ENCODE results near the gene NCKAP5. TPM values are rescaled to one million over a fixed set of nuclear protein-coding genes. Genes with fewer than 3 reads are reported as not detected.

Gene NCKAP5
- total and polyA plus RNA-seq, 2 of the 8 experiments (the other 6 are each of a cell fraction or from before 2014, with no cell fraction given) = 0.27 to 0.86 TPM

DNA sequence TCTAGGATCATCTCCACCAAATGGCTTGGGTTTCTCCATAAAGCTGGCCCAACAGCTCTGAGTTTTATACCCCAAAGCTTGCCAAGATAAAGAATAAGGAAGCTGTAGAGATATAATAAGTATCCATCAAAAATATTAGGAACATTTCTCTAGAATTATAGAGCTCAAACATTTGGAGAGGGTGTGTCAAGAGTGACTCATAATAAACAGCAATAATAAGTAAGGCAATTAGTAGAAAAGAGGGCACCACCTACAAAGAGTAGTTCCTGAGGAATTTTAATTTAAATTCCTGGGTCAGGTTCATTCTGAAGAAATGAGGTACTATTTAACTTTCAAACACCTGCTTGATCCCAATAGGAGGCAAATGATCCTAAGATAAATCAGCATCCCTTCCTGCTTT lies 41.4 kb upstream of the NCKAP5 start:
- no peak for TF ChIP-seq POLR2AphosphoS5 (IDR thresholded peaks at IDR 0.05; ENCODE audit: low read depth, low read length)
- no peak for TF ChIP-seq EGR1 (IDR thresholded peaks at IDR 0.05; ENCODE audit: borderline replicate concordance, low read depth, low read length)
- TF ChIP-seq SUZ12 (IDR thresholded peaks at IDR 0.05; ENCODE audit: low read length) = no peak
- no peak for TF ChIP-seq GTF2F1 (IDR thresholded peaks at IDR 0.05; ENCODE audit: borderline replicate concordance, low read depth, low read length)
- no peak for TF ChIP-seq KDM4A (IDR thresholded peaks at IDR 0.05; ENCODE audit: low read depth, low read length, severe bottlenecking)
- no peak for TF ChIP-seq RFX5 (IDR thresholded peaks at IDR 0.05; ENCODE audit: borderline replicate concordance, low read depth, low read length)
- no peak for TF ChIP-seq TAF7 (optimal IDR thresholded peaks at IDR 0.05; ENCODE audit: borderline replicate concordance, low read depth, low read length)
- TF ChIP-seq TBP (IDR thresholded peaks at IDR 0.05; ENCODE audit: low read depth, low read length) = no peak
- TF ChIP-seq JUN (IDR thresholded peaks at IDR 0.05; ENCODE audit: low read depth, low read length) = no peak
- no peak overlapping the region for H3K4me2 ChIP-seq (ENCODE audit: insufficient read depth in 1 of 2, low read depth in 2 of 2, low read length in 2 of 2)
- no peak overlapping the region for H3K18ac ChIP-seq (ENCODE audit: extremely low read depth, low read length)
- no peak overlapping the region for H3K14ac ChIP-seq (ENCODE audit: insufficient read length)
- H2BK120ac ChIP-seq (replicated peaks; ENCODE audit: low read depth, low read length) = no peak overlapping the region
- no peak overlapping the region for H2AK5ac ChIP-seq (ENCODE audit: low read depth, low read length)
- CTCF ChIA-PET (ENCODE audit: partially characterized antibody) = interaction anchor here (1.5 kb wide), 1 partner anchor 45 kb away, joined by 4 read pairs; no protein-coding TSS in a partner anchor
- H2AFZ ChIP-seq (ENCODE audit: low read length) = no peak overlapping the region
- no peak overlapping the region for H2BK15ac ChIP-seq (ENCODE audit: low read length)
- H3K36me3 ChIP-seq (ENCODE audit: control insufficient read depth in 2 of 4, insufficient read depth in 4 of 4, low read length in 3 of 4) = no peaks in the 10 kb centered on the region
- H3K4me3 ChIP-seq (ENCODE audit: extremely low read depth in 1 of 4, insufficient read depth in 2 of 4, low read depth in 3 of 4, low read length in 4 of 4) = no peak overlapping the region
- POLR2A ChIA-PET (ENCODE audit: partially characterized antibody) = no interaction called here
- H3K79me1 ChIP-seq (ENCODE audit: low read depth, low read length) = no peaks in the 10 kb centered on the region
- DNase-seq (ENCODE audit: low read depth in 1 of 2, low spot score in 2 of 2) = no peak
- no peak overlapping the region for H2BK20ac ChIP-seq (ENCODE audit: low read length)
- no peaks in the 10 kb centered on the region for H3K9me3 ChIP-seq (ENCODE audit: insufficient read depth in 2 of 2, low read depth in 1 of 2, low read length in 1 of 2)
- no peak overlapping the region for H4K8ac ChIP-seq (ENCODE audit: extremely low read depth, insufficient read depth, low read length)
- H2BK5ac ChIP-seq (ENCODE audit: low read depth, low read length) = no peak overlapping the region
- FAIRE-seq = no peak
- no peak overlapping the region for H3K9ac ChIP-seq (replicated peaks in 1 of 4; ENCODE audit: extremely low read depth in 1 of 4, low read depth in 3 of 4, low read length in 3 of 4)
- H3K27ac ChIP-seq (ENCODE audit: low read depth, low read length) = no peak overlapping the region
- no peak overlapping the region for H3K4ac ChIP-seq (replicated peaks; ENCODE audit: insufficient read length, low read depth, low read length)
- H4K20me1 ChIP-seq (replicated peaks in 1 of 2; ENCODE audit: control insufficient read depth in 1 of 2, insufficient read depth in 2 of 2, low read length in 2 of 2) = no peaks in the 10 kb centered on the region
- H3K23me2 ChIP-seq (ENCODE audit: low read depth, low read length) = no peaks in the 10 kb centered on the region
- H3K79me2 ChIP-seq (ENCODE audit: control insufficient read depth in 1 of 2, insufficient read depth in 2 of 2, low read length in 2 of 2) = no peaks in the 10 kb centered on the region
- no peak overlapping the region for H4K91ac ChIP-seq (replicated peaks; ENCODE audit: insufficient read length, low read length)
- no peak overlapping the region for H3K56ac ChIP-seq (replicated peaks; ENCODE audit: insufficient read length, low read depth, low read length)
- no peaks in the 10 kb centered on the region for H3K27me3 ChIP-seq (replicated peaks in 1 of 4; ENCODE audit: control insufficient read depth in 3 of 4, extremely low read depth in 1 of 4, insufficient read depth in 3 of 4, low read length in 3 of 4)
- H4K5ac ChIP-seq (ENCODE audit: insufficient read length, low read depth, low read length) = no peak overlapping the region
- peaks cover 0 to 2% (median 0%) of the 10 kb centered on the region in 4 experiments; a peak in 1 of 7 replicates for H3K4me1 ChIP-seq (replicated peaks in 1 of 4; ENCODE audit: control insufficient read depth in 3 of 4, insufficient read depth in 4 of 4, low read length in 3 of 4)
- no peak overlapping the region for H3K23ac ChIP-seq (ENCODE audit: insufficient read length)
- no peak overlapping the region for H2BK12ac ChIP-seq (ENCODE audit: low read depth, low read length)
